B cell (primary cell): ENCODE data around the gene MRTFB. TPM values are rescaled to one million over a fixed set of nuclear protein-coding genes. Genes with fewer than 3 reads are reported as not detected.

ENCODE experiments used
- ATAC-seq: fragments of 200-7000 bp; cut with Tn5 transposase; one replicate; pipeline ENCODE4 v1.10.0; 2021; ENCODE audit warnings: low read depth, mild to moderate bottlenecking, moderate number of reproducible peaks, moderate library complexity
- CTCF ChIA-PET: fragments of 350-600 bp; sonication (Branson Sonifier 250); formaldehyde crosslinking; loops from one replicate; lab custom pipeline; 2021; ENCODE audit warnings: antibody characterized with exemption, inconsistent platforms; lab: Charles Lee
- POLR2A ChIA-PET: fragments of 350-600 bp; sonication (Branson Sonifier 250); formaldehyde crosslinking; loops from one replicate; lab custom pipeline; 2021; ENCODE audit warnings: antibody characterized with exemption; lab: Charles Lee
- DNase-seq: peaks from one replicate; pipeline ENCODE4 v3.0.0; 2013
- H2AFZ ChIP-seq: 2 replicates; pipeline ENCODE4 v1.6.1; 2012; ENCODE audit warnings: mild to moderate bottlenecking, low read depth, low read length; ENCODE audit not compliant: insufficient read depth, poor library complexity, severe bottlenecking
- H3K27ac ChIP-seq, 2 donors: 1 replicate in 1 of 2; 2 replicates in 1 of 2; pipeline ENCODE4 v1.5.1; 2012 to 2013; ENCODE audit warnings: low read length in 2 of 2, mild to moderate bottlenecking in 2 of 2, moderate library complexity in 1 of 2
- H3K27me3 ChIP-seq, 4 experiments: fragments of 200-600 bp in 1 of 4; sonication (generic) in 1 of 4; replicated peaks in 1 of 4; 1 replicate in 2 of 4; 2 replicates in 2 of 4; pipeline versions ENCODE4 v1.6.1 to v1.7.0; 2013 to 2016; ENCODE audit warnings: low read length in 3 of 4, mild to moderate bottlenecking in 2 of 4, mixed read lengths in 1 of 4, moderate library complexity in 1 of 4; ENCODE audit not compliant: insufficient read depth in 4 of 4, control insufficient read depth in 3 of 4; ENCODE audit errors: control extremely low read depth in 1 of 4
- H3K36me3 ChIP-seq, 2 experiments: replicated peaks in 1 of 2; 1 replicate in 1 of 2; 2 replicates in 1 of 2; pipeline versions ENCODE4 v1.6.1 to v1.7.1; 2013; ENCODE audit warnings: low read length in 1 of 2; ENCODE audit not compliant: insufficient read depth in 2 of 2, control insufficient read depth in 1 of 2; ENCODE audit errors: control extremely low read depth in 1 of 2, extremely low read depth in 1 of 2
- H3K4me1 ChIP-seq, 2 donors: fragments of 200-600 bp in 1 of 2; sonication (generic) in 1 of 2; 1 replicate in 1 of 2; 2 replicates in 1 of 2; pipeline versions ENCODE4 v1.5.1 to v1.6.1; 2013 to 2017; ENCODE audit warnings: low read length in 2 of 2; ENCODE audit not compliant: control insufficient read depth in 2 of 2, insufficient read depth in 2 of 2
- H3K4me2 ChIP-seq: replicated peaks from 2 replicates; pipeline ENCODE3; 2012; ENCODE audit warnings: mild to moderate bottlenecking, low read depth, low read length; ENCODE audit not compliant: poor library complexity, severe bottlenecking
- H3K4me3 ChIP-seq, 5 experiments: fragments of 200-600 bp in 1 of 5; sonication (generic) in 1 of 5; 1 replicate in 3 of 5; 2 replicates in 2 of 5; pipeline versions ENCODE4 v1.5.1 to v1.7.0; 2011 to 2016; ENCODE audit warnings: low read length in 4 of 5, mild to moderate bottlenecking in 4 of 5, low read depth in 2 of 5, control low read depth in 1 of 5, moderate library complexity in 1 of 5; ENCODE audit not compliant: insufficient read depth in 1 of 5; ENCODE audit errors: control extremely low read depth in 1 of 5, extremely low read depth in 1 of 5
- H3K79me2 ChIP-seq: fragments of 200-600 bp; sonication (generic); one replicate; pipeline ENCODE4 v1.6.0; 2016; ENCODE audit warnings: low read length; ENCODE audit not compliant: control insufficient read depth, insufficient read depth
- H3K9ac ChIP-seq: fragments of 200-600 bp; sonication (generic); 2 replicates; pipeline ENCODE4 v1.6.1; 2017; ENCODE audit warnings: mild to moderate bottlenecking, low read length, moderate library complexity
- H3K9me3 ChIP-seq, 3 donors: one replicate each; pipeline versions ENCODE4 v1.6.1 to v1.7.1; 2013; ENCODE audit warnings: low read length in 2 of 3; ENCODE audit not compliant: control insufficient read depth in 2 of 3, insufficient read depth in 1 of 3; ENCODE audit errors: control extremely low read depth in 1 of 3
- H4K20me1 ChIP-seq: 2 replicates; pipeline ENCODE4 v1.6.0; 2012; ENCODE audit warnings: mild to moderate bottlenecking, low read length; ENCODE audit not compliant: insufficient read depth, control insufficient read depth, poor library complexity, severe bottlenecking
- H3K27ac Mint-ChIP-seq: one replicate; pipeline ENCODE4 v1.8.0; 2021; ENCODE audit warnings: mixed read lengths
- H3K27me3 Mint-ChIP-seq: one replicate; pipeline ENCODE4 v1.8.0; 2021; ENCODE audit warnings: mixed read lengths
- H3K4me1 Mint-ChIP-seq: one replicate; pipeline ENCODE4 v1.8.0; 2021; ENCODE audit warnings: mixed read lengths
- H3K4me3 Mint-ChIP-seq: one replicate; pipeline ENCODE4 v1.8.0; 2021; ENCODE audit warnings: mixed read lengths
- H3K9me3 Mint-ChIP-seq: one replicate; pipeline ENCODE4 v1.8.0; 2022; ENCODE audit warnings: mixed read lengths; ENCODE audit not compliant: insufficient read depth
- EZH2 ChIP-seq: IDR thresholded peaks from 2 replicates; pipeline ENCODE4 v1.6.1; 2012; ENCODE audit warnings: borderline replicate concordance, low read depth, mild to moderate bottlenecking, moderate library complexity, low read length; ENCODE audit not compliant: insufficient read depth, poor library complexity, severe bottlenecking
- WGBS: methylation state at CpG from one replicate; pipeline ENCODE4 v1.1.5; 2013; ENCODE audit warnings: missing lambda C conversion rate; ENCODE audit not compliant: insufficient coverage; 5-methylcytosine and 5-hydroxymethylcytosine counted together
- intact Hi-C: fragments of 100-400 bp; cut with micrococcal nuclease; formaldehyde crosslinking; loops from one replicate; pipeline ENCODE4 v1.10.0; 2022
- polyA plus RNA-seq: library from polyadenylated mRNA; depleted of rRNA; stranded (reverse); fragments of >200 nt; gene quantifications from 2 replicates; pipeline ENCODE4 v1.2.3, GENCODE V29; 2012
- total RNA-seq, 2 donors: library from RNA; stranded (reverse); fragments of 120-200 nt in 1 of 2; gene quantifications; 1 replicate in 1 of 2; 2 replicates in 1 of 2; pipeline versions ENCODE4 v1.2.3 to v1.2.4, GENCODE V29; 2013 to 2022
- TF ChIP-seq, protein P1 (sequence below): fragments of 200-600 bp; IDR thresholded peaks from one replicate; pipeline ENCODE4 v1.8.0; 2022; ENCODE audit warnings: antibody characterized with exemption, mild to moderate bottlenecking

Gene MRTFB
- total and polyA plus RNA-seq, 2 donors (not counting 1 experiment from before 2014, with no cell fraction given), result 6.6 to 39.5 TPM

DNA sequence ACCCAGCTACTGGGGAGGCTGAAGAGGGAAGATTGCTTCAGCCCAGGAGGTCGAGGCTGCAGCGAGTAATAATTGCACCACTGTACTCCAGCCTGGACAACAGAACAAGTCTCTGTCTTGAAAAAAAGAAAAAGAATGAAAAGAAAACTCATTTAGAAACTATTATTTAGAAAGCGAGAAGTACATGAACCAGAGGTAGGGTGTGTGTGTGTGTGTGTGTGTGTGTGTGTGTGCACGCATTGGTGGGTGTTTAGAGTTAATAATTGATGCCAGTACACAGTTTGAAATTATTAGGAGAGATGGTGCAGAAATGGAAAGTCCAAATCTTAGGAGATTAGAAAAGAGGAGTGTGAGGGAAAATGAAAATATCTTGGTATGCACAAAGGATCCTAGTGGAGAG lies 106.6 kb downstream of the MRTFB start:
- no peak overlapping the region for H3K9ac ChIP-seq
- TF ChIP-seq, protein P1, sequence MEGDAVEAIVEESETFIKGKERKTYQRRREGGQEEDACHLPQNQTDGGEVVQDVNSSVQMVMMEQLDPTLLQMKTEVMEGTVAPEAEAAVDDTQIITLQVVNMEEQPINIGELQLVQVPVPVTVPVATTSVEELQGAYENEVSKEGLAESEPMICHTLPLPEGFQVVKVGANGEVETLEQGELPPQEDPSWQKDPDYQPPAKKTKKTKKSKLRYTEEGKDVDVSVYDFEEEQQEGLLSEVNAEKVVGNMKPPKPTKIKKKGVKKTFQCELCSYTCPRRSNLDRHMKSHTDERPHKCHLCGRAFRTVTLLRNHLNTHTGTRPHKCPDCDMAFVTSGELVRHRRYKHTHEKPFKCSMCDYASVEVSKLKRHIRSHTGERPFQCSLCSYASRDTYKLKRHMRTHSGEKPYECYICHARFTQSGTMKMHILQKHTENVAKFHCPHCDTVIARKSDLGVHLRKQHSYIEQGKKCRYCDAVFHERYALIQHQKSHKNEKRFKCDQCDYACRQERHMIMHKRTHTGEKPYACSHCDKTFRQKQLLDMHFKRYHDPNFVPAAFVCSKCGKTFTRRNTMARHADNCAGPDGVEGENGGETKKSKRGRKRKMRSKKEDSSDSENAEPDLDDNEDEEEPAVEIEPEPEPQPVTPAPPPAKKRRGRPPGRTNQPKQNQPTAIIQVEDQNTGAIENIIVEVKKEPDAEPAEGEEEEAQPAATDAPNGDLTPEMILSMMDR, result no peak
- TF ChIP-seq EZH2, result no peak
- no peak overlapping the region for H3K27ac ChIP-seq
- H3K27me3 ChIP-seq, result no peaks in the 10 kb centered on the region
- Mint-ChIP-seq H3K27me3 (no peaks in the 10 kb centered on the region), H3K9me3 (no peaks in the 10 kb centered on the region), H3K4me3 (no peak overlapping the region), H3K4me1 (no peaks in the 10 kb centered on the region), H3K27ac (no peak overlapping the region)
- WGBS, result 71% methylated on average over 1 of the region's 4 CpGs
- no peak for DNase-seq
- no peaks in the 10 kb centered on the region for H4K20me1 ChIP-seq
- no peak for ATAC-seq
- H3K36me3 ChIP-seq, result no peaks in the 10 kb centered on the region
- no peak overlapping the region for H2AFZ ChIP-seq
- no peak overlapping the region for H3K4me2 ChIP-seq
- no peaks in the 10 kb centered on the region for H3K79me2 ChIP-seq
- peaks cover 0 to 4% (median 0%) of the 10 kb centered on the region in 3 donors for H3K9me3 ChIP-seq
- H3K4me3 ChIP-seq, result no peak overlapping the region
- POLR2A ChIA-PET, result no interaction called here
- intact Hi-C loops, result no loop called here
- CTCF ChIA-PET, result no interaction called here
- no peaks in the 10 kb centered on the region for H3K4me1 ChIP-seq

DNA sequence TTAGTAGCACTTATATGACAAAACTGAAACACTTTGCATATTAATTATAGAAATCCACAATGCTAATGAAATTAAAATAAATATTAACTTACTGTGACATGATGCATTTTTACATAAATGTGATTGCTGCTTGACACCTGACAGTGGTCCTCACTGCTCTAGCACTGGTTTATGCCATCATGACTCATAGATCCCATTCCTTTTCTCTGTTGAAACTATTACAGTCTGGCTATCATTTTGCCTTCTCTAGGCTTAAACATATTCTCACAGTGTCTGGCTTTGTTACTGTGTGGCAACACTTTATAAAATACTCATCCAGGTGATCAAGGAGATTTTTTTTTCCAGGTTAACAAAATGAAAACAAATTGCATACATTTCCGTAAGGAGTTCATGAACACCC lies 108.0 kb downstream of the MRTFB start:
- CTCF ChIA-PET, result no interaction called here
- intact Hi-C loops, result no loop called here
- H3K27me3 ChIP-seq, result no peaks in the 10 kb centered on the region
- no peak overlapping the region for H2AFZ ChIP-seq
- H3K4me3 ChIP-seq, result no peak overlapping the region
- Mint-ChIP-seq H3K27ac (no peak overlapping the region), H3K9me3 (no peaks in the 10 kb centered on the region), H3K4me3 (no peak overlapping the region), H3K4me1 (no peaks in the 10 kb centered on the region), H3K27me3 (no peaks in the 10 kb centered on the region)
- no peak overlapping the region for H3K9ac ChIP-seq
- H3K9me3 ChIP-seq, result peaks cover 0 to 3% (median 0%) of the 10 kb centered on the region in 3 donors
- H3K36me3 ChIP-seq, result no peaks in the 10 kb centered on the region
- H4K20me1 ChIP-seq, result no peaks in the 10 kb centered on the region
- H3K4me1 ChIP-seq, result no peaks in the 10 kb centered on the region
- H3K4me2 ChIP-seq, result no peak overlapping the region
- TF ChIP-seq, protein P1, result no peak
- TF ChIP-seq EZH2, result no peak
- ATAC-seq (no peak), DNase-seq (no peak)
- POLR2A ChIA-PET, result no interaction called here
- WGBS, result no CpG with 5 or more reads among the region's 1 CpG
- H3K27ac ChIP-seq, result no peak overlapping the region
- H3K79me2 ChIP-seq, result no peaks in the 10 kb centered on the region
